Measurements from ENCODE around the gene RPS5.
A peak's percentile ranks its signal among the peaks of the same experiment; 100 is the strongest.
"Not testable (repeated sequence)": the region's sequence is repeated elsewhere in the genome, so short reads cannot be mapped to it uniquely, and the experiment has no call there.

RPS5 gene

GRCh38 chr19:58407658-58408151, 20.6 kb downstream of the RPS5 start:
- no peak for DNase-seq

DNA sequence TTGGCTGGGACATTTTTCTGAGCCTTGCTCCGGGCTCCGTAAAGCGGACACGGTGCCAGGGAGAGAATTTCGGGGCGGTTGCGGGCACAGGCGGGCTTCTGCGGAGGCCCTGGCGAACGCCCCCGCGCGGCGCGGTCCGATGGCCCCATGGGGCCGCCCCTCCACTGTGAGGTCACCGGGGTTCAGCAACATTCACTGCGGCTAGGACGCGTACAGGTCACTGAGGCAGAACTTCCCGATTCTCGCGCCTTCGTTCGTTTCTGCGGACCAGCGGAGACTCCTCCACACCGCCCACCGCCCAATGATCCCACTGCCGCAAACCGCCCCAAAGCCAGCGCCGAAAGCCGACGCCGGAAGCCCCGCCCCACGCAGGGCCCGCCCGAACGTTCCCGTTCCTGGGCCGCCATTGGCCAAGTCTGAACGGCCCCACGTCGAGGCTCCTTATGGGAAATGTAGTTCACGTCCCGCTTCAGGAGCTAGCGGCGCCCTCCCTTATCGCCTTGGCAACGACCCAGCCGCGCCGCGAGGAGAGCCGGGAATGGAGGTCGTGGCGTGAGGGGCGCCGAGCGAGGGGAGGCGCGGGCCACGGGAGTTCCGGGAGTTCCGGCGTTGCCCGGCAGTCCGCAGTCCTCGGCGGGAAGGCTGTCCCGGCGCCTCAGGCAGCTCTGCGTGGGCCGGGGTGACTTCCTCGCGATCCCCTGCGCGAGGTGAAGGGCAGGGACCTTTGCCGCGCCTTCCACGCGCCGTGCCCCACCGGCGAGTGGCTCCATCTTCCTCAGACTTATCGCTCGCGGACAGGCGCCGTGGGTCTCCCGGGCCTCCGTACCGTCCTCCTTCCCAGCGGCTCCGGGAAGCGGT, 21.3 kb downstream of the RPS5 start, which contains the start of gene ZNF584:
TSS of gene ZNF584 (plus strand) at position 498 of the 858 bp plus-strand sequence. CDS start 499 bp downstream, outside the sequence.
- DNase-seq: peak; percentile 93

GRCh38 chr19:58409010-58409790, 22.1 kb downstream of the RPS5 start:
- peak; percentile 23 for DNase-seq

- no peak for DNase-seq
These were observed 29.5 kb downstream of the RPS5 start for GRCh38 chr19:58416604-58417003.

DNA sequence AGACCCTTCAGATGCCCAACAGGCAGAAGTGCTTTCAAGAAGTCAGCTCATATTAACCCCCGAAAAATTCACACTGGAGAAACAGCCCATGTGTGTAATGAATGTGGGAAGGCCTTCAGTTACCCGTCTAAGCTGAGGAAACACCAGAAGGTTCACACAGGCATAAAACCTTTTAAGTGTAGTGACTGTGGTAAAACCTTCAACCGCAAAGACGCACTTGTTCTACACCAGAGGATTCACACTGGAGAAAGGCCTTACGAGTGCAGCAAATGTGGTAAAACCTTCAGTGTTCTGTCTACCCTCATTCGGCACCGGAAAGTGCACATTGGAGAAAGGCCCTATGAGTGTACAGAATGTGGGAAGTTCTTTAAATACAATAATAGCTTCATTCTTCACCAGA, 30.0 kb downstream of the RPS5 start:
- DNase-seq: no peak

DNA sequence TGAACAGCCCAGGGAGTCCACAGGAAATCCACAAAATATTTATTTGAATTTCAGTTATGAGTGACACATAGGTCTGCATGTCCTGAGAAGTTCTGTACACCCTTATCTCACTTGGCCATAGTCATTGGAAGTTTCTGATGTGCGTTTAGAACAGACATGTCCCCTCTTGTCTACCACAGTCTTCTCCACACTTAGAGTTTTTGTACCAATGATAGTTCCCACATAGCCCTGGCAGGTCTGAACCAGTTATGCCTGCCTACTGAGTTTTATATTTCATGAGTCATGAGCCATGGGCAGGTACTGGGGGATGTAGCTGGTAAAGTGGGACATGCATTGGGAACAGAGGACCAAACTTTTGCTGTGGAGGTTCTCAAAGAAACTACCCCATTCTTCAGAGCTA, 41.5 kb downstream of the RPS5 start:
- DNase-seq: no peak

- DNase-seq: no peak
These were observed 42.7 kb downstream of the RPS5 start for GRCh38 chr19:58429745-58430144.

GRCh38 chr19:58434217-58434616, 47.1 kb downstream of the RPS5 start:
- DNase-seq: no peak

GRCh38 chr19:58439576-58440554, 52.8 kb downstream of the RPS5 start, which contains the start of gene ZNF132:
TSS of gene ZNF132 (minus strand) at chr19:58440153. CDS start at chr19:58439821, 332 bp downstream.
- peak; percentile 94 for DNase-seq

DNA sequence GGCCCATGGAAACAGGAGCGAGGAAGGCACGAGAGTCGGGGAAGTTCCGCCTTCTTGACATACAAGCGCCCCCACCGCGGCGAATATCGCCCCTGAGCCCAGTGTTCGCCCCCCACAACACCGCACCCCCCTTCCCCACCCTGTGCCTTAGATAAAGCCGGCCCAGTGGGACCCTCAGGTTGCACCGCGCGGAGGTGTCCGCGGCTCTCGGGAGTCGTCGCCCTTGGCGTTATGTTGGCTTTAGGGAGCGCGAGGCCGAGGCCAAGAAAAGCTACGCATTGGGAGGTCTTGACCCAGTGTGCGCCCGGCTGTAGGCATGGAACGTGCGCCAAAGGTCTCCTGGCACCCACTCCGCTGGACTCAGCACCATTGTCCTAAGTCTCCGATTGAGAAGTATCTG, 53.5 kb downstream of the RPS5 start:
- no peak for DNase-seq

DNA sequence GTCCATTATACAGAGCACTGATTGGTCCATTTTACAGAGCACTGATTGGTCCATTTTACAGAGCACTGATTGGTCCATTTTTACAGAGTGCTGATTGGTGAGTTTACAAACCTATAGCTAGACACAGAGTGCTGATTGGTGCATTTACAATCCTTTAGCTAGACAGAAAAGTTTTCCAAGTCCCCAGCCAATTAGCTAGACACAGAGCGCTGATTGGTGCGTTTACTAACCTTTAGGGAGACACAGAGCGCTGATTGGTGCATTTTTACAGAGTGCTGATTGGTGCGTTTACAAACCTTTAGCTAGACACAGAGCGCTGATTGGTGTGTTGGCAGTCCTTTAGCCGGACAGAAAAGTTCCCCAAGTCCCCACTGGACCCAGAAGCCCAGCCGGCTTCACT, 55.9 kb downstream of the RPS5 start:
- DNase-seq: not testable (repeated sequence)

Data from NCI-H1092 treated with DMSO at 0.1 percent for 48 hours (cell line).